ENCODE results near the gene KCNK15. TPM values are rescaled to one million over a fixed set of nuclear protein-coding genes. Genes with fewer than 3 reads are reported as not detected.
"Not testable (repeated sequence)": the region's sequence is repeated elsewhere in the genome, so short reads cannot be mapped to it uniquely, and the experiment has no call there.

KCNK15 gene
- polyA plus RNA-seq, 3 donors from 2014 or later: not detected

DNA sequence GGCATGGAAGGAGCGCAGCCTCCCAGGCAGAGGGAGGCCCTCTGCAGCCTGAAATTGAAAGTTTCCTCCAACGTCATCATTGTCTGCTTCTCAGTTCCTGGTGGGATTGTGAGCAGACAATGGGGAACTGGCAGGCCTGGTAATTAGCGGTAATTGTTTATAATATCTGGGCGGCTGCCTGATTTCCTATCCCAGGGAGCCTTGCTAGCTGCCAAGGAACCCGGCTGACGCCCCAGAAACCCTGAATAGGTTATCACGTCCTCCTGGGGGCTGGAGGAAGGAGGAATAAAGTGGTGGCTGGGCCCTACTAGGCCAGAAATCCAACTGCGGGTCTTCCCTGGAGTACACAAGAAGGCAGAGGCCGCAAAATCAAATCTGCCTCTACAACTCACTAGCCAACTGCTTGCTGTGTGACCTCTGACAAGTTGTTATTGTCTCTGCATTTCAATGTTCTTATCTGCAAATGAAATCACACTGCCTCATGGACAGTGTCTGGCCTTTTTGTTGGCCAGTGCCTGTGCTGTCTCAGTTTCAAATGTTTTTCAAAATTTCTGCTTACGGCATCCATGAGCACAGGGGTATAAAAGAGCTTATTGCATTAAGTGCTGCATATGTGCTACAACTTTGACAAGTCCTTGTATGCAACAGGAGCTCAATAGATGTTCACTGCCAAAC lies 16.9 kb downstream of the KCNK15 start:
- Mint-ChIP-seq H3K9me3 (no peaks in the 10 kb centered on the region), H3K27me3 (ENCODE audit: low read depth in 3 of 3) (peaks cover 0 to 4% (median 1%) of the 10 kb centered on the region in 3 donors), H3K27ac (no peak overlapping the region), H3K4me1 (no peaks in the 10 kb centered on the region), H3K4me3 (no peak overlapping the region), H3K36me3 (no peaks in the 10 kb centered on the region)
- no peak for DNase-seq

DNA sequence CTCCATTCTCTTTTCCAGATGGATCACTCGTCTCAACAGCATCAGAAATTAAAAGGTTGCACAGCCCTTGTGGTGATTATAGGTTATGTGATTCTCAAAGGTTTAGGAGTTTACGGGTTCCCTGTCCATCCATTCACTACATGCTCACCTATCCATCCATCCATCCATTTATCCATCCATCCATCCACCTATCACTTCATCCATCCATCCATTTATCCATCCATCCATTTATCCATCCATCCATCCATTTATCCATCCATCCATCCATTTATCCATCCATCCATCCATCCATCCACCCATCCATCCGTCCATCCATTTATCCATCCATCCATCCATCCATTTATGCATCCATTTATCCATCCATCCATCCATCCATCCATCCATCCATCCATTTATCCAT lies 18.1 kb downstream of the KCNK15 start:
- not testable (repeated sequence) for H3K27me3 Mint-ChIP-seq (ENCODE audit: low read depth in 3 of 3); H3K4me3 Mint-ChIP-seq; H3K9me3 Mint-ChIP-seq; H3K4me1 Mint-ChIP-seq; H3K27ac Mint-ChIP-seq; DNase-seq; H3K36me3 Mint-ChIP-seq

DNA sequence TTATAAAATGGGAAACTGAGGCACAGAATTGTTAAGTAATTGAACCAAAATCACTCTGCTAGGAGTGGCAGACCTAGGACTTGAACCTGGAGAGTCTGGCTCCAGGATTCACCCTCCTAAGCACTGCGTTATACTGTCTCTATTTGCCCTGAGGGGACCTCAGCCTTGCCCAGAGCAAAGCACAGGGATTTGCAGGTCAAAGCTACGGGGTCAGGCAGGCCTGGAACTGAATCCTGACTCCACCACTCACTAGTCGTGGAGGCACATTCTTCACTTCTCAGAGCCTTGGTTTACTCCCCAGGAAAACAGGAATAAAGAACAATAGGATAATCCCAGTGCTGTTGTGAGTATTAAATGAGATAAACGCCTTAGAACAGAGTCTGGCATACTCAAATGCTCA lies 19.4 kb downstream of the KCNK15 start:
- Mint-ChIP-seq H3K4me3 (no peak overlapping the region), H3K27ac (no peak overlapping the region), H3K4me1 (no peaks in the 10 kb centered on the region), H3K27me3 (ENCODE audit: low read depth in 3 of 3) (peaks cover 0 to 7% (median 1%) of the 10 kb centered on the region in 3 donors), H3K36me3 (no peaks in the 10 kb centered on the region), H3K9me3 (no peaks in the 10 kb centered on the region)
- no peak for DNase-seq

DNA sequence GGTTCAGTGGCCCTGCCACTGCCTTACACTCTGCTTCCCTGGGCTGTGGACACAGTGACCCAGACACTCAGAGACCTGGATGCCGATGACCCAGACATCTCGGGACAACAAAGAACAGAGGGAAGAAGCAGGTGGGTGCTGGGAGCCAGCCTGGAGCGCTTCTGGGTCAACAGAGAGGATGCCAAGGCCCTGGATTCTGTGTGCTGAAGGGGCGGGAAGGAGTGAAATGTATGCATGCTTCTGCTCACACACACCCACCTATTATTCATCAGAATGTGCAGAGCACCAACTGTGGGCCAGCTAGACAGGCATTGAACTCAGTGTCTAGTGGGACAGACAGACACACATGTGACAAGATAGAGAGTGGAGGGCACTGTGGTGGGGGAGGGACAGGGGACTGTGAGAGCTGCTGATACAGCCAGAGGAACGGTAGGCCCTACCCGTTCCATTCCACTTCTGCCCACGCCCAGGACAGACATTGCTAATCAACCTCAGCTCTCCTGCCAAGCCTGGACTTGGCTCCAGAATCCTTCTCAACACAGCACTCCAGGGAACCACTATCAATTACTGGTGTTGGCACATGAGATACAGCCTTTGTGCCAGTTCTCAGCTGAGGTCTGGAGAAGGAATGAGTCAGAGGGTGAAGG lies 20.2 kb downstream of the KCNK15 start:
- no peaks in the 10 kb centered on the region for H3K36me3 Mint-ChIP-seq
- no peaks in the 10 kb centered on the region for H3K9me3 Mint-ChIP-seq
- DNase-seq: no peak
- H3K27me3 Mint-ChIP-seq (ENCODE audit: low read depth in 3 of 3): peaks cover 0 to 7% (median 1%) of the 10 kb centered on the region in 3 donors
- H3K4me3 Mint-ChIP-seq: no peak overlapping the region
- H3K27ac Mint-ChIP-seq: no peak overlapping the region
- no peaks in the 10 kb centered on the region for H3K4me1 Mint-ChIP-seq

DNA sequence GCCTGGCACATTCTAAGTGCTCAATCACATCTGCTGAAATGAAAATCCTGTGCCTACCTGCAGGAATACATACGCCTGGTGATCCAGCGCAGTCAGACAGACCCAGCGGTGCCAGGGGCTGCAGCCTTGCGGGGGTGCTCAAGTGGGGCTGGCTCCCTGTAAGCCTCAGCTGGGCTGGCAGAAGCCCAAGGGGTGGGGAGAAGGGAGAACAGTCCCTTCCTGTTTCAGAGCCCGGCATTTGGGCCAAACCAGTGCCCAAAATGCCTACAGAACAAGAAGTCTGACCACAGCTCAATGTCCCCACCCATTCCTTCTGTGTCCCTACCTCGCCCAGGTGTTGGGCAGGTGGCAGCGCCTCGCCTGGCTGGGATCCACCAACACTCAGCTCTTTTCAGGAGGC lies 22.6 kb downstream of the KCNK15 start:
- Mint-ChIP-seq H3K36me3 (no peaks in the 10 kb centered on the region), H3K9me3 (no peaks in the 10 kb centered on the region), H3K4me3 (no peak overlapping the region), H3K27me3 (ENCODE audit: low read depth in 3 of 3) (peaks cover 0 to 5% (median 1%) of the 10 kb centered on the region in 3 donors), H3K27ac (no peak overlapping the region), H3K4me1 (no peaks in the 10 kb centered on the region)
- no peak for DNase-seq

DNA sequence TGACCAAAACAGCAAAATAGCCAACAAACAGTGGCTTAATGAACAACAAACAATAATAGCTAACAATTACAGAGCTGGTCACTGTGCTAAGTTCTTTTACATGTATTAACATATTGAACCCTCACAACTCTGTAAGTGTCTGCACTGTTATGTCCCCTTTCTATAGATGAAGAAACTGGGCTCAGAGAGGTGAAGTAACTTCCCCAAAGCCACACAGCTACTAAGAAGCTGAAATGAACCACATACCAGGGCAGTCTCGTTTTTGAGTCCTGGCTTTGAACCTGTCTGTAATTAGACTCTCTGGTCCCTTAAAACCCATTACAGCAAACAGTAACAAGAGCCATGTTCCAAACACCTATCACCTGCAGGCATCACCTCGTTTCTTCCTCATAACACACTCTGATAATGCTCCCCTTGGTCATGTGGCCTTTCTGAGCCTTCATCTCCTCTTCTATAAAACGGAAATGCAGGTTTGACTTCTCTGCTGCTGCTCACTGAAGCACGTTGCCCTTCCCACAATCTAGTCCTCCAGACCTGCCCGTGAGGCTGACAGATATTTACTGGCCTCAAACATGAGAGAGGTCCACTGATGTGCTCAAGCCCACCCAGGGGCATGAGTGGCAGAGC lies 23.3 kb downstream of the KCNK15 start:
- Mint-ChIP-seq H3K4me1 (no peaks in the 10 kb centered on the region), H3K36me3 (no peaks in the 10 kb centered on the region), H3K9me3 (no peaks in the 10 kb centered on the region), H3K27me3 (ENCODE audit: low read depth in 3 of 3) (peaks cover 0 to 5% (median 1%) of the 10 kb centered on the region in 3 donors), H3K27ac (no peak overlapping the region), H3K4me3 (no peak overlapping the region)
- DNase-seq: no peak

DNA sequence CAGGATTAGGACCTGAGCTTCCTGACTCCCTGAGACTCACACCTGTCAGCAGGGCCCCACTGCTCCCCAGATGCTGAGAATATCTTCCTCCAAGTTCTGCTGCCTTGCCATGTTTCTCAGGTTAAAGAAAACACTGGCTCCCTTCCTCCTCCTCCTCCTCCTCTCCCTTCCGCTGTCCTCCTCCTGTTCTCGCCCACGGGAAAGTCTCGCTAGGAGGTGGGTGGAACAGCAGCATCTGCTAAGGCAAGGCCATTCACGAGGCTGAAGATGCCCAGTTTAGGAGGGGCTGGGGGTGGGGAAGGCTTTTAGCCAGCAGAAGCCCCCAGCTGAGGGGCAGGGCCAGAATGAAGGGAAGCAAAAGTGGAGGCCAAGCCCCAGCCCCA lies 23.8 kb downstream of the KCNK15 start:
- H3K27me3 Mint-ChIP-seq (ENCODE audit: low read depth in 3 of 3): peaks cover 0 to 5% (median 0%) of the 10 kb centered on the region in 3 donors
- H3K4me1 Mint-ChIP-seq: no peaks in the 10 kb centered on the region
- no peak overlapping the region for H3K4me3 Mint-ChIP-seq
- H3K27ac Mint-ChIP-seq: no peak overlapping the region
- H3K36me3 Mint-ChIP-seq: no peaks in the 10 kb centered on the region
- DNase-seq: no peak
- H3K9me3 Mint-ChIP-seq: no peaks in the 10 kb centered on the region

DNA sequence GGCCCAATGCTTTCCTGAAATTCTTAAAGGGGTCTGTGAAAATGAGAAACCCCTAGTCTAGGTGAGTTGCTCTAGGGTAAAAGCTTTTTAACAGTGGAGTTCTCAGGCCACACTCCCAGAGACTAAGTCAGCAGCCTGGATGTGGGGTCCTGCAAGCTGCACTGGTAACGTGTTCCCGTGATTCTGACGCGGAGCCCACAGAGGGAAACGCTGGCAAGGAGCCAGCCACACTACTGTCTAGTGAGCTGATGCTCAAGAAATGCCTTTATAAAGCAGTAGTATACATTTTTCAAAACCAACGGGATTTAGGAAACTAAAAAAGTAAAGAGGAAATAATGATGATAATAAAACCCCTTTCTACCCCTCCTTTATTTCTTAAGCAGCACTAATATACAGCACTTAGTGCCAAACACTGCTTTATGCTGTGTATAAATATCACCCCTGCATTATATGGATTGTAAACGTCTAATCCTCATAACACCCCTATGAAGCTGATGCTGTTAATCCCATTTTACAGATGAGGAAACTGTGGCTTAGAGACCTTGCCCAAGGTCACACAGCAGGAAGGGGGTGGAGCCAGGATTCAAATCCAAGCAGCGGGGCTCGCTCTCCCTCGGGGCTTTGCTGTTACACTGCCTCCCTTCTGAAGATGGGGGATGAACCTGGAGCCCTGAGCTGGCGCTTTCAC lies 25.0 kb downstream of the KCNK15 start:
- no peak overlapping the region for H3K4me3 Mint-ChIP-seq
- peaks cover 0 to 5% (median 0%) of the 10 kb centered on the region in 3 donors for H3K27me3 Mint-ChIP-seq (ENCODE audit: low read depth in 3 of 3)
- no peaks in the 10 kb centered on the region for H3K4me1 Mint-ChIP-seq
- H3K27ac Mint-ChIP-seq: no peak overlapping the region
- no peak for DNase-seq
- no peaks in the 10 kb centered on the region for H3K9me3 Mint-ChIP-seq
- no peaks in the 10 kb centered on the region for H3K36me3 Mint-ChIP-seq

DNA sequence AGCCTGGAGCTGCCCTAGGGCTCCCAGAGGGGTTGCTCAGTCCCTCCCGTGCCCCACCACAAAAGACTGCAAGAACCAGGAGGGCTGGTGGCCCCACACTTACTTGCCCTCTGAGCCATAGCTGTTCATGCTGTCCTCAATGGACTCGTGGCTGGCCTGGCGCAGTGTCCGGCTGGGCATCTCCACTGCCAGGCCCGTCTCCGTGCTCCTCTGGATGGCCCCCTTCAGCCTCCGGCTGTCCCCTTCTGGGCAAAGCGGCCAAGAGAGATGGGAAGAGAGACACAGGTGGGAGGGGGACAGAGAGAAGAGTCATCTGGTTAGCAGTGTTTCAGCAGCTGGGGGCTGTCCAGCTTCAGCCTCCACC lies 25.5 kb downstream of the KCNK15 start:
- Mint-ChIP-seq H3K36me3 (no peaks in the 10 kb centered on the region), H3K27ac (no peak overlapping the region), H3K4me1 (no peaks in the 10 kb centered on the region), H3K4me3 (no peak overlapping the region), H3K27me3 (ENCODE audit: low read depth in 3 of 3) (peaks cover 0 to 3% (median 0%) of the 10 kb centered on the region in 3 donors), H3K9me3 (no peaks in the 10 kb centered on the region)
- no peak for DNase-seq

DNA sequence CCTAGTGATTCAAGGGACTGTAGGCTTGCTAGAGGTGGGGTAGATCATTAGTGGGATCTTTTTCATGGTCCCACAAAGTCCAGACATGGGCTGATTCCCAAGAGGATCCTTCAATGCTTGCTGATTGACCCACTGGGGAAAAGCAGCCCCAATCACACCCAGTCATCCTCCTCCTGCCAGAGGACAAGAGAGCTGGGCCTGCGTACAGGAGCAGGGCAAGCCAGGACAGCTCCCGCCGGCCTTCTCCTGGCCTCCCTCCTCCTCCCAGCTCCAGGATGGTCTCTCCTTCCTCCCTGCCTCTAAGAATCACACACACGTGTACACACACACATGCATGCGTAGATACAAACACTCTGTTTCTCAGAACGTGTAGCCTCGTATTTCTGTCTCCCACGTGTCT lies 27.0 kb downstream of the KCNK15 start:
- Mint-ChIP-seq H3K27ac (no peak overlapping the region), H3K36me3 (no peaks in the 10 kb centered on the region), H3K4me3 (no peak overlapping the region), H3K9me3 (no peaks in the 10 kb centered on the region), H3K27me3 (ENCODE audit: low read depth in 3 of 3) (peaks cover 0 to 3% (median 0%) of the 10 kb centered on the region in 3 donors), H3K4me1 (no peaks in the 10 kb centered on the region)
- DNase-seq: no peak

DNA sequence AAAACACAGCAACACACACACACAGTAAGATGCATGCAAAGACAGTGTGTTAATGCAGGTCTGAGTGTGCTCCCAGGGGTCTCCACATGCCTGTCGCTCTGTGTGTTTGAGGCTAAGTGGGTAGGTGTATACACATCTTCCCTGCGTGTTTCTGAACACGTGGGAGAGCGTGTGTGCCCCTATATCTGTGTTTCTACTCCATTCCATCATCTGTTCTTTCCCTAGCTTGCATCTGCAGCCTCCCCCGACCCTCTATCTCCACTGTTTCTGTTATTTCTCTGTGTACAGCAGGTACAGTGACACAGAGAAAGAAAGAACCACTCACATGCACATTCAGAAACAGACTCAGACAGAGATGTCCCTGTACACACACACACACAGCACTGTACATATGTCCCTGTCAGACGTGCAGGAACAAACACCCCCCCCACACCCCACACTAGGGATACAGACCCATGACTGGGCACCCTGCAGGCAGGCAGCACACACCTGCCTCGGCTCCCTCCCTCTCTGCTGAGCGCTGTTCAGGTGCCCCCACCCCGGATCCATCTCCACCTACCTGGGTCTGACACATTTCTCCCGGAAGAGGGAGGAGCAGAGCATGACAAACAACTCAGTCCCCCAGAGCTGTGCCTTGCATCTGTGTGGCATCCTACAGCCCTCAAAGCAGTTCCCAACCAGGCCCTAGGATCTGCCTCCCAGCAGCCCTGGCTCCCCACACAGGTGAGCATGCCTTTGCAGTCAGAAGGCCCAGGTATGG lies 27.6 kb downstream of the KCNK15 start:
- peaks cover 0 to 3% (median 0%) of the 10 kb centered on the region in 3 donors for H3K27me3 Mint-ChIP-seq (ENCODE audit: low read depth in 3 of 3)
- DNase-seq: no peak
- no peaks in the 10 kb centered on the region for H3K4me1 Mint-ChIP-seq
- no peak overlapping the region for H3K4me3 Mint-ChIP-seq
- H3K27ac Mint-ChIP-seq: no peak overlapping the region
- H3K9me3 Mint-ChIP-seq: no peaks in the 10 kb centered on the region
- no peaks in the 10 kb centered on the region for H3K36me3 Mint-ChIP-seq

DNA sequence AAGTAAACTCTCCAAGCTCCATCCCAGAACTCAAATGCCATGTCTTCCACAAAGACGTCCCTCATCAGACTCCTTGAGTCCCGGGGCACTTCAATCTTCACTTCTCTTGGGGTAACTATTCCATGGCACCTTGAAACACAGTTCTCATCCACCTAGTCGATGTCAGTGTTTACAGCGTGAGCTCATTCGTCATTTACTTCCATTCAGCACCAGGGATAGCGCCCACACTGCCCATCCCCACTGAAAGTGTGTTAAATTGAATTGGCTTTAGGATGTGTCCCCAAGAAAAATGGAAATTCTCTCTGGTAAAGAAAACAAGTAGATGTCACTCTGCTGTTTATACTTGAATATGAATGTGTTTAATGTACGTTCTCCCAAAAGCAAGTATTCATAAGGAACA lies 31.3 kb downstream of the KCNK15 start:
- H3K27me3 Mint-ChIP-seq (ENCODE audit: low read depth in 3 of 3): peaks cover 0 to 3% (median 2%) of the 10 kb centered on the region in 3 donors
- no peak for DNase-seq
- H3K27ac Mint-ChIP-seq: no peak overlapping the region
- H3K4me1 Mint-ChIP-seq: no peaks in the 10 kb centered on the region
- H3K36me3 Mint-ChIP-seq: no peaks in the 10 kb centered on the region
- no peaks in the 10 kb centered on the region for H3K9me3 Mint-ChIP-seq
- H3K4me3 Mint-ChIP-seq: no peak overlapping the region

DNA sequence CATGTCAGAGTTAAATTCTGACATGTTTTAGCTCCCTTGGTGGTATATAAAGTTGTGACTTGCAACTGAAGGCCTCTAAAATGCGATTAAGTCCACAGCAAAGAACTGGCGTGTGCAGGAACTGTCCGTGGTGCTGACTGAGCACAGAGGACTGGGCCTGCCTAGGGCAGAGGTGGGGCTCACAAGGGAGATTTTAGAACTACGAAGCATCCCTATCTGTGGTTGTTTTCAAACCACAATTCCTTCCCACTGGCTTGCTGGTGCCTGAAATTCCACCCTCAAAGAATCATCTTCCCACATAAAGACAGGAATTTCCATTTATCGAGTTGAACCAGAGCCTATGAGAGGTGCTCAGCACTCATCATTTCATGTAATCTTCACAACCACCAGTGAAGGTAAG lies 34.6 kb downstream of the KCNK15 start:
- Mint-ChIP-seq H3K27ac (no peak overlapping the region), H3K36me3 (no peaks in the 10 kb centered on the region), H3K27me3 (ENCODE audit: low read depth in 3 of 3) (peaks cover 0 to 7% (median 5%) of the 10 kb centered on the region in 3 donors), H3K4me1 (no peaks in the 10 kb centered on the region), H3K9me3 (no peaks in the 10 kb centered on the region), H3K4me3 (no peak overlapping the region)
- DNase-seq: peak in 2 of 3 donors; percentile 15 to 31

DNA sequence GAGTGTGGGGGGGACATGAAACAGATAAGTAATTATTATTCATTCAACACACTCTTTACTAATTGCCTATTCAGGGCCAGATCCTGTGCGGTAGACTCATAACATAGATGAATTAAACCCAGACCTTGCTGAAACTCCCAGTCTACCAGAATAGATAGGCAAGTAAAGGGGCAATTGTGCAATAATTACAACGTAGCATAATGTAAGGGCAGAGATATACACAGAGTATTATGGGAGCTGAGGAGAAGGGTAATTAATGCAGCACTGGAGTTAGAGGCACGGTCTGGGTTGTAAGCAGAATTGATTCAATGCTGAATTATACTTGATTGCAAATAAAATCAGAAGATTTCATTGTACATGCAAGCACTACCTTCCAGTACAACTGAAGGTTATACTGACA lies 35.5 kb downstream of the KCNK15 start:
- Mint-ChIP-seq H3K4me1 (no peaks in the 10 kb centered on the region), H3K9me3 (no peaks in the 10 kb centered on the region), H3K27me3 (ENCODE audit: low read depth in 3 of 3) (peaks cover 0 to 7% (median 5%) of the 10 kb centered on the region in 3 donors), H3K4me3 (no peak overlapping the region), H3K27ac (no peak overlapping the region), H3K36me3 (no peaks in the 10 kb centered on the region)
- DNase-seq: no peak

All from immature natural killer cell (primary cell).